Progenitor cell of endocrine pancreas (in vitro differentiated cells): ENCODE data around the gene TOR2A. TPM values are rescaled to one million over a fixed set of nuclear protein-coding genes. Genes with fewer than 3 reads are reported as not detected.

Experiments
- DNase-seq: peaks from one replicate; pipeline ENCODE4 v3.0.0; 2021; ENCODE audit warnings: low spot score; ENCODE audit not compliant: unreplicated experiment
- H3K27ac Mint-ChIP-seq: 2 replicates; pipeline ENCODE4 v1.8.0; 2021; ENCODE audit warnings: mild to moderate bottlenecking, moderate library complexity, mixed read lengths
- H3K27me3 Mint-ChIP-seq: 2 replicates; pipeline ENCODE4 v1.8.0; 2021; ENCODE audit warnings: mixed read lengths
- H3K36me3 Mint-ChIP-seq: 2 replicates; pipeline ENCODE4 v1.8.0; 2022; ENCODE audit warnings: mixed read lengths; ENCODE audit not compliant: insufficient read depth
- H3K4me1 Mint-ChIP-seq: 2 replicates; pipeline ENCODE4 v1.8.0; 2021; ENCODE audit warnings: low read depth, mixed read lengths
- H3K4me3 Mint-ChIP-seq: 2 replicates; pipeline ENCODE4 v1.8.0; 2021; ENCODE audit warnings: low read depth, mild to moderate bottlenecking, moderate library complexity, mixed read lengths
- H3K9me3 Mint-ChIP-seq: 2 replicates; pipeline ENCODE4 v1.8.0; 2021; ENCODE audit warnings: low read depth, mixed read lengths
- CTCF ChIP-seq: fragments of 200-600 bp; sonication (generic); IDR thresholded peaks from one replicate; pipeline ENCODE4 v1.5.0; 2021; ENCODE audit warnings: antibody characterized with exemption, mild to moderate bottlenecking; ENCODE audit not compliant: unreplicated experiment
- total RNA-seq: library from RNA; stranded (reverse); gene quantifications from 2 replicates; pipeline ENCODE4 v1.2.1, GENCODE V29; 2021

TOR2A gene
- total RNA-seq, 1 donor from 2014 or later = 24.2 TPM

- H3K36me3 Mint-ChIP-seq = no peaks in the 10 kb centered on the region
- peaks cover 3% of the 10 kb centered on the region for H3K27me3 Mint-ChIP-seq
- DNase-seq = no peak
- no peaks in the 10 kb centered on the region for H3K9me3 Mint-ChIP-seq
- no peak overlapping the region for H3K4me3 Mint-ChIP-seq
- H3K27ac Mint-ChIP-seq = no peak overlapping the region
- TF ChIP-seq CTCF = no peak
- peaks cover 7% of the 10 kb centered on the region for H3K4me1 Mint-ChIP-seq
These were observed 4.7 kb upstream of the TOR2A start for GRCh38 chr9:127739614-127740330.

DNA sequence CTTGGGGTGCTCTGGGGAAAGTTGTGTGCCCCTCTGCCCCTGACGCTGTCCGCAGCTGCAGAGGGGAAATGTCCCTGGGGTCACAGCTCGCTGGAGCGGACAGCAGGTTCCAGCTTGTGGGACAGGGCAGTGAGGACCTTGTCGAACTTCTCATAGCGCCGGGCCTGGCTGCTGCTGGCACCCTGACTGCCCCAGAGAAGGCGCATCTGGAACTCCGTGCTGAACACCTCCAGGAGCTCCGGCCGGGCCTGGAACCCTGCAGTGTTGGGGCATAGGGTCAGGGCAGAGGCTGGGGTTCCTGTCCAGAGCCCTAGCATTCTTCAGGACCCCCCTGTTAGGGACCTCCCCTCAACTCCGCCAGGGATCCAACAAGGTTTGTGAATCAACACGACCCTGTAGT, 3.6 kb upstream of the TOR2A start:
- no peak for TF ChIP-seq CTCF
- Mint-ChIP-seq H3K4me1 (peaks cover 7% of the 10 kb centered on the region), H3K27ac (no peak overlapping the region), H3K27me3 (peaks cover 3% of the 10 kb centered on the region), H3K4me3 (no peak overlapping the region), H3K9me3 (no peaks in the 10 kb centered on the region), H3K36me3 (no peaks in the 10 kb centered on the region)
- DNase-seq = no peak

DNA sequence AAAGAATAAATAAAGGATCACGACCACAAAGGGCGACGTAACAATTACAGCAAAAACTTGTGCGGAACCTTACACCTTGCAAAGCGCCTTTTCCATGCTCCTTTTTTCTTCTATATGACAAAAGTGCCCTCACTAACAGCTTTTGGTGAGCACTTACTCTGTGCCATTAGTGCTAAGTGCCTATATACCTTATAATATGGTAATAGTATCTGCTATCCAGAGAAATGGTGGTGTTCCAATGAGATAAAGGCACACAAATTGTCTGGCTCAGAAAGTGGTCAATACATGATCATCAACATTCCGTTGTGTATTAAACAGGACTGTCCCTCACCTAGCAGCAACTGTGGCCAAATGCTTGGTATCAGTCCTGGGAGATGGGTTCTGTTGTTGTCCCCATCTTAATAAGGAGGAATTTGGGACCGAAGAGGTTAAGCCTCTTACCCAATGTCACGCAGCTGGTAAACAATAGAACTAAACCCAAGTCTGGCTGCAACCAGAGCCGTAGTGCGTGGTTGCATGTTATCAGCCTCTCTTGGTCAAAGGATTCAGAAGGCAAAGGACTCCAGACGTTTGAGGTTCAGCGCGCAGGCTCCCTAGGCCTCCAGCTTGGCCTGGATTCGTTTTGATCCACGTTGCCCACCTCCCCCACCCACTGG, 564 bp upstream of the TOR2A start:
- peak overlapping the region; percentile 92 for H3K27ac Mint-ChIP-seq
- no peak for TF ChIP-seq CTCF
- H3K4me3 Mint-ChIP-seq = peak overlapping the region; percentile 86
- no peak for DNase-seq
- no peaks in the 10 kb centered on the region for H3K9me3 Mint-ChIP-seq
- peaks cover 3% of the 10 kb centered on the region for H3K27me3 Mint-ChIP-seq
- H3K4me1 Mint-ChIP-seq = no peaks in the 10 kb centered on the region
- H3K36me3 Mint-ChIP-seq = no peaks in the 10 kb centered on the region

GRCh38 chr9:127734247-127734746, 797 bp downstream of the TOR2A start:
- H3K4me3 Mint-ChIP-seq = peak overlapping the region; percentile 86
- no peak for TF ChIP-seq CTCF
- H3K27me3 Mint-ChIP-seq = peaks cover 3% of the 10 kb centered on the region
- no peaks in the 10 kb centered on the region for H3K36me3 Mint-ChIP-seq
- H3K27ac Mint-ChIP-seq = peak overlapping the region; percentile 71
- no peaks in the 10 kb centered on the region for H3K9me3 Mint-ChIP-seq
- no peak for DNase-seq
- no peaks in the 10 kb centered on the region for H3K4me1 Mint-ChIP-seq

DNA sequence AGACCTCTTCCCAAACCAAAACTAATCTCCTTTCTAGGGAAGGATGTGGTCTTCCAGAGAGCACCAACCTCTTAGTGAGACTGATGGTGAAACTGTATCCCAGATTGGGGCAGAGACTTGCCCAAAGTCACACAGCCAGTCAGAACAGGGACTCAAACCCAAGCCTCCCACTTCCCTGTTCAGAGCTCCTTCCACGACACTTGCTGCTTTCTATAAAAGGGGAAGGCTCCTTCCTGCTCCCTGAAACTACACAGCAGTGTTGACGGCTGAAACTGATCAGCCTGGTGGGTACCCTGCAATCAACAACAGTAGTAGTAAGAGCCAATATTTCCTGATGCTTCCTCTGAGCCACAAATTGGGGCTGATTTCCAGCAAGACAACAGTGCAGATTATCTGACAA, 1.5 kb downstream of the TOR2A start:
- Mint-ChIP-seq H3K27ac (peak overlapping the region; percentile 35), H3K4me1 (no peaks in the 10 kb centered on the region), H3K27me3 (peaks cover 3% of the 10 kb centered on the region), H3K9me3 (no peaks in the 10 kb centered on the region), H3K36me3 (no peaks in the 10 kb centered on the region), H3K4me3 (peak overlapping the region; percentile 29)
- TF ChIP-seq CTCF = no peak
- no peak for DNase-seq
